ENCODE measurements around the gene OGFOD3.

OGFOD3 gene

DNA sequence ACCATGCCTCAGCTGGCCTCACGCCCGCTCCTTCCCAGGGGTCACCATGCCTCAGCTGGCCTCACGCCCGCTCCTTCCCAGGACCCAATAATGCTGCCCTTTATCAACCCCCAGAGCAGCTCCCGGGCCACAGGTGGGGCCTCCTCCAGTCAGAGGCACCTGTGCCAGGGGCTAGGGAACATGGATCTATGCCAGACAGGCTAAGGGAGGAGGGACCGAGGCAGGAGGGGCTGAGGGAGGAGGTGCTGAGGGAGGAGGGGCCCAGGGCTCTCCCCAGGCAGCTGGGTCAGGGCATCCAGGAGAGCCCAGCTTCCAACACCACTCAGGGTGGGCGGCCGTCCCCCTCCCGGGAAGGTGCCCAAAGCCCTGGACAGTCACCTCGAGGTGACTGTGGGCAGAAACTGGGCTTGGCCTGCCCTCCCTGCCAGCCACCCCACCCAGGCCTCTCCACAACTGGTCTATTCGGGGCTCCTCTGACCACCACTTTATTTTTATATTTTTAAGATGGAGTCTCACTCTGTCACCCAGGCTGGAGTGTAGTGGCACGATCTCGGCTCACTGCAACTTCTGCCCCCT is 27.4 kb downstream of the OGFOD3 start:
- no peak overlapping the region for H2AFZ ChIP-seq (ENCODE audit: low read depth, low read length, severe bottlenecking)
- H3K36me3 ChIP-seq (ENCODE audit: low read length) = no peaks in the 10 kb centered on the region
- no peaks in the 10 kb centered on the region for H4K20me1 ChIP-seq (ENCODE audit: low read depth, low read length)
- no peaks in the 10 kb centered on the region for H3F3A ChIP-seq (ENCODE audit: insufficient read depth)
- TF ChIP-seq EZH2phosphoT487 (conservative IDR thresholded peaks at IDR 0.05; ENCODE audit: low read length) = no peak
- no peak overlapping the region for H3K4me2 ChIP-seq (ENCODE audit: low read depth, low read length, poor library complexity, severe bottlenecking)
- H3K9ac ChIP-seq (ENCODE audit: low read length) = no peak overlapping the region
- no peaks in the 10 kb centered on the region for H3K9me3 ChIP-seq (ENCODE audit: insufficient read depth, low read length)
- no peaks in the 10 kb centered on the region for H3K79me2 ChIP-seq (ENCODE audit: insufficient read depth, low read length)
- H3K27ac ChIP-seq (ENCODE audit: low read depth, low read length) = no peak overlapping the region
- no peaks in the 10 kb centered on the region for H3K9me2 ChIP-seq (replicated peaks; ENCODE audit: insufficient read depth, low read length)
- no peaks in the 10 kb centered on the region for H3K27me3 ChIP-seq (ENCODE audit: low read length)
- no peak overlapping the region for H3K4me3 ChIP-seq (ENCODE audit: insufficient read depth, low read length, poor library complexity, severe bottlenecking)

DNA sequence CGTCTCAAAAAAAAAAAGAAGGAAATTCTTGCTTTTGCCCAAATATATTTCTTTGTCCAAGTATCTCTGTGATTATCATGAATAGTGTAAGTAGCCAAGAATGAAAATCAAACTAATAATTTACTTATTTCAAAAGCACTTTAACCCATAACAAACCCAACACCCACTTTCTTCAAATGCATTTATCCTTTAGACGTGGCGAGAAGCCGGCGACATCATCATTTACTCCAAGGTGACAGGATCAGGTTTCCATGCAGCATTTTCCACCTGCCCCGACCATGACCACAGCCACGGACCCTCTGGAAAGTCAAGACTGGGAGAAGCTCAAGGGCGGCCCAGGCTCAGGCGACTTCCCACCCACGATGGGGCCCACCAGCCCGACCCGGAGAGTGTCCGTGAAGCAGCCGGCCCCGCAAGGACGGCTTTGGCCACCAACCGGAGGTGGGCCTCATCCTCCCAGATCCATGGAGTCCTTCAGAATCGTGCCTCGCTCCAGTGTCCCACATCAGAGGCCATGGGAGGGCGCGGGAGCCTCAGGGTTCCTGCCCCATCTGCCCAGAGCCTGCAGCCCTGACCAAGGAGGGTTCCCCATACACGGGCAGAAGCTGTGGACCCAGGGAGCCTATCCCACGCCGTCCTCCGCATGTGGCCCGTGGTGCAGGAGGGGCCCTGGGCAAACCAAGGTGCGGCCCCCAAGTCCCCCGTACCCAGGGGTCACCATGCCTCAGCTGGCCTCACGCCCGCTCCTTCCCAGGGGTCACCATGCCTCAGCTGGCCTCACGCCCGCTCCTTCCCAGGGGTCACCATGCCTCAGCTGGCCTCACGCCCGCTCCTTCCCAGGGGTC is 28.1 kb downstream of the OGFOD3 start:
- no peak overlapping the region for H3K9ac ChIP-seq (ENCODE audit: low read length)
- no peak overlapping the region for H3K4me3 ChIP-seq (ENCODE audit: insufficient read depth, low read length, poor library complexity, severe bottlenecking)
- no peak overlapping the region for H3K4me2 ChIP-seq (ENCODE audit: low read depth, low read length, poor library complexity, severe bottlenecking)

DNA sequence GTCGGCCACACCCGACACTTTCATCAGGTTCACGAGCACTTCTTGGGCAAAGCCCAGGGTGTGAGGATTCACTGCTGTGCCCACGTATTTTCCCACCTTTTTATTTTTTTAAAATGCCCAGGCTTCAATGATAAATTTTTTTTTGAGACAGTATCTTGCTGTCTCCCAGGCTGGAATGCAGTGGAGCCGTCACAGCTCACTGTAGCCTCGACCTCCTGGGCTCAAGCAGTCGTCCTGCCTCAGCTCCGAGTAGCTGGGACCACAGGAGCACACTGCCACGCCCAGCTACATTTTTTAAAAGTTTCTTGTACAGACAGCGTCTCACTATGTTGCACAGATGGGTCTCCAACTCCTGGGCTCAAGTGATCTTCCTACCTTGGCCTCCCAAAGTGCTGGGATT is 29.0 kb downstream of the OGFOD3 start:
- Histone ChIP-seq H4K20me1 (ENCODE audit: low read depth, low read length) (no peaks in the 10 kb centered on the region), H3K9ac (ENCODE audit: low read length) (no peak overlapping the region), H3K9me2 (replicated peaks; ENCODE audit: insufficient read depth, low read length) (no peaks in the 10 kb centered on the region), H3K36me3 (ENCODE audit: low read length) (no peaks in the 10 kb centered on the region), H3K27ac (ENCODE audit: low read depth, low read length) (no peak overlapping the region), H2AFZ (ENCODE audit: low read depth, low read length, severe bottlenecking) (no peak overlapping the region), H3K4me3 (ENCODE audit: insufficient read depth, low read length, poor library complexity, severe bottlenecking) (no peak overlapping the region), H3K79me2 (ENCODE audit: insufficient read depth, low read length) (no peaks in the 10 kb centered on the region), H3K9me3 (ENCODE audit: insufficient read depth, low read length) (no peaks in the 10 kb centered on the region), H3F3A (ENCODE audit: insufficient read depth) (no peaks in the 10 kb centered on the region), H3K27me3 (ENCODE audit: low read length) (no peaks in the 10 kb centered on the region), H3K4me2 (ENCODE audit: low read depth, low read length, poor library complexity, severe bottlenecking) (no peak overlapping the region)
- TF ChIP-seq, protein P1, sequence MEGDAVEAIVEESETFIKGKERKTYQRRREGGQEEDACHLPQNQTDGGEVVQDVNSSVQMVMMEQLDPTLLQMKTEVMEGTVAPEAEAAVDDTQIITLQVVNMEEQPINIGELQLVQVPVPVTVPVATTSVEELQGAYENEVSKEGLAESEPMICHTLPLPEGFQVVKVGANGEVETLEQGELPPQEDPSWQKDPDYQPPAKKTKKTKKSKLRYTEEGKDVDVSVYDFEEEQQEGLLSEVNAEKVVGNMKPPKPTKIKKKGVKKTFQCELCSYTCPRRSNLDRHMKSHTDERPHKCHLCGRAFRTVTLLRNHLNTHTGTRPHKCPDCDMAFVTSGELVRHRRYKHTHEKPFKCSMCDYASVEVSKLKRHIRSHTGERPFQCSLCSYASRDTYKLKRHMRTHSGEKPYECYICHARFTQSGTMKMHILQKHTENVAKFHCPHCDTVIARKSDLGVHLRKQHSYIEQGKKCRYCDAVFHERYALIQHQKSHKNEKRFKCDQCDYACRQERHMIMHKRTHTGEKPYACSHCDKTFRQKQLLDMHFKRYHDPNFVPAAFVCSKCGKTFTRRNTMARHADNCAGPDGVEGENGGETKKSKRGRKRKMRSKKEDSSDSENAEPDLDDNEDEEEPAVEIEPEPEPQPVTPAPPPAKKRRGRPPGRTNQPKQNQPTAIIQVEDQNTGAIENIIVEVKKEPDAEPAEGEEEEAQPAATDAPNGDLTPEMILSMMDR (IDR thresholded peaks at IDR 0.05; ENCODE audit: insufficient read depth, low read length, poor library complexity, severe bottlenecking) = no peak
- no peak for TF ChIP-seq EZH2phosphoT487 (conservative IDR thresholded peaks at IDR 0.05; ENCODE audit: low read length)

More for the DNA sequence above, 28.1 kb downstream of the OGFOD3 start:
- H2AFZ ChIP-seq (ENCODE audit: low read depth, low read length, severe bottlenecking) = no peak overlapping the region
- no peaks in the 10 kb centered on the region for H3F3A ChIP-seq (ENCODE audit: insufficient read depth)
- H3K27me3 ChIP-seq (ENCODE audit: low read length) = no peaks in the 10 kb centered on the region
- TF ChIP-seq, protein P1 (IDR thresholded peaks at IDR 0.05; ENCODE audit: insufficient read depth, low read length, poor library complexity, severe bottlenecking) = no peak
- TF ChIP-seq EZH2phosphoT487 (conservative IDR thresholded peaks at IDR 0.05; ENCODE audit: low read length) = no peak
- no peaks in the 10 kb centered on the region for H3K9me3 ChIP-seq (ENCODE audit: insufficient read depth, low read length)
- H3K9me2 ChIP-seq (replicated peaks; ENCODE audit: insufficient read depth, low read length) = no peaks in the 10 kb centered on the region
- H3K79me2 ChIP-seq (ENCODE audit: insufficient read depth, low read length) = no peaks in the 10 kb centered on the region
- H3K36me3 ChIP-seq (ENCODE audit: low read length) = no peaks in the 10 kb centered on the region
- H3K27ac ChIP-seq (ENCODE audit: low read depth, low read length) = no peak overlapping the region
- H4K20me1 ChIP-seq (ENCODE audit: low read depth, low read length) = no peaks in the 10 kb centered on the region

DNA sequence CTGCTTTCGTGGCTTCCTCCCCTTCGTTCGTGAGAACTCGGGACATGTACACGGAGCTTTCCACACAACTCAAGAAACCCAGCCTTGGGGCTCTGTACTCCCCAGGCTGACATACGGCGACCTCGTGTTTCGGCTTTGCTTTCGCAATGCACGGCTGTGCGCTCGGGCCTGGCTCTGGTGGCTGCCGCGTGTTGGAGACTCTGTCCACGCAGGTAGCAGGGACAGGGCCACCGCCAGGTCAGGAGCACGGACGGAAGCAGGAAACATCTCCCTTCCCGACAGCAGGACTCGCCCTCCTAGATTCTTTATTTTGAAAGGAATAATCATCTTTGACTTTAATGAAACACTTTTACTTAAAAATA is 29.5 kb downstream of the OGFOD3 start:
- TF ChIP-seq, protein P1 (IDR thresholded peaks at IDR 0.05; ENCODE audit: insufficient read depth, low read length, poor library complexity, severe bottlenecking) = no peak
- no peak for TF ChIP-seq EZH2phosphoT487 (conservative IDR thresholded peaks at IDR 0.05; ENCODE audit: low read length)
- no peaks in the 10 kb centered on the region for H3K9me2 ChIP-seq (replicated peaks; ENCODE audit: insufficient read depth, low read length)
- H3K4me2 ChIP-seq (ENCODE audit: low read depth, low read length, poor library complexity, severe bottlenecking) = no peak overlapping the region
- no peaks in the 10 kb centered on the region for H4K20me1 ChIP-seq (ENCODE audit: low read depth, low read length)
- H3K4me3 ChIP-seq (ENCODE audit: insufficient read depth, low read length, poor library complexity, severe bottlenecking) = no peak overlapping the region
- H3K79me2 ChIP-seq (ENCODE audit: insufficient read depth, low read length) = no peaks in the 10 kb centered on the region
- H3K36me3 ChIP-seq (ENCODE audit: low read length) = no peaks in the 10 kb centered on the region
- H2AFZ ChIP-seq (ENCODE audit: low read depth, low read length, severe bottlenecking) = no peak overlapping the region
- H3F3A ChIP-seq (ENCODE audit: insufficient read depth) = no peaks in the 10 kb centered on the region
- H3K27ac ChIP-seq (ENCODE audit: low read depth, low read length) = no peak overlapping the region
- H3K9ac ChIP-seq (ENCODE audit: low read length) = no peak overlapping the region
- no peaks in the 10 kb centered on the region for H3K27me3 ChIP-seq (ENCODE audit: low read length)
- no peaks in the 10 kb centered on the region for H3K9me3 ChIP-seq (ENCODE audit: insufficient read depth, low read length)

Measured in SU-DHL-6 (cell line).